NCI-H1930 (cell line): ENCODE data around the gene IL9R.
"Not testable (repeated sequence)": the region's sequence is repeated elsewhere in the genome, so short reads cannot be mapped to it uniquely, and the experiment has no call there.

Source experiments
- DNase-seq, 2 experiments: peaks; one replicate each; lab custom pipeline; 2025; lab: John Stamatoyannopoulos, UW

Gene IL9R

GRCh38 chrX:156030474-156030873 lies 33.0 kb downstream of the IL9R start:
- DNase-seq = not testable (repeated sequence)
